ENCODE measurements around the gene POLR2C.
"Not testable (repeated sequence)": the region's sequence is repeated elsewhere in the genome, so short reads cannot be mapped to it uniquely, and the experiment has no call there.

POLR2C gene

DNA sequence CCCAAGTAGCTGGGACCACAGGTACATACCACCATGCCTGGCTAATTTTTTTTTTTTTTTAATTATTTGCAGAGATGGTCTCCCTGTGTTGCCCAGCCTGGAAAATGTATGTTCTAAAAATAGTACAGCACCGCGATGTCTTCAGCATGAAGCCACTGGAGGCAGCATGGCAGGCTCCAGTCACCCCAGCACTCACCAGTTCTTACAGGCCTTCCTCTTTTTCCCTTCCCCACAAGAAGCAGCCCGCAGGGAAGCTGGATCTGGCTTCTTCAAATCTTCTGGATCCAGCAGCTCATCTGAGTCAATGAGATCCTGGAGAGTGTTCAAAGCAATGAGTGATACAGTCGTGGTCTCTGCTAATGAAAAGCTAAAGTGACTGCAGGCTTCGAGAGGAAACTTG is 31.5 kb upstream of the POLR2C start:
- H3K36me3 ChIP-seq (ENCODE audit: control insufficient read depth, insufficient read depth, low read length), result peaks cover 38% of the 10 kb centered on the region
- H3K27me3 ChIP-seq (ENCODE audit: control insufficient read depth, insufficient read depth, low read length), result no peaks in the 10 kb centered on the region
- H3K4me1 ChIP-seq (ENCODE audit: control insufficient read depth, insufficient read depth, low read length), result no peaks in the 10 kb centered on the region
- H3K9ac ChIP-seq (ENCODE audit: low read depth, low read length), result no peak overlapping the region
- H3K9me3 ChIP-seq (ENCODE audit: control insufficient read depth, insufficient read depth, low read length), result no peaks in the 10 kb centered on the region
- H3K4me3 ChIP-seq (ENCODE audit: low read depth, low read length), result no peak overlapping the region

GRCh38 chr16:57432505-57432904 is 30.0 kb upstream of the POLR2C start:
- Histone ChIP-seq H3K4me1 (ENCODE audit: control insufficient read depth, insufficient read depth, low read length) (no peaks in the 10 kb centered on the region), H3K9me3 (ENCODE audit: control insufficient read depth, insufficient read depth, low read length) (no peaks in the 10 kb centered on the region), H3K9ac (ENCODE audit: low read depth, low read length) (no peak overlapping the region), H3K27me3 (ENCODE audit: control insufficient read depth, insufficient read depth, low read length) (no peaks in the 10 kb centered on the region), H3K4me3 (ENCODE audit: low read depth, low read length) (no peak overlapping the region), H3K36me3 (ENCODE audit: control insufficient read depth, insufficient read depth, low read length) (peaks cover 38% of the 10 kb centered on the region)

GRCh38 chr16:57432989-57433388 is 29.5 kb upstream of the POLR2C start:
- Histone ChIP-seq H3K27me3 (ENCODE audit: control insufficient read depth, insufficient read depth, low read length) (no peaks in the 10 kb centered on the region), H3K4me1 (ENCODE audit: control insufficient read depth, insufficient read depth, low read length) (no peaks in the 10 kb centered on the region), H3K36me3 (ENCODE audit: control insufficient read depth, insufficient read depth, low read length) (peaks cover 41% of the 10 kb centered on the region), H3K4me3 (ENCODE audit: low read depth, low read length) (no peak overlapping the region), H3K9me3 (ENCODE audit: control insufficient read depth, insufficient read depth, low read length) (no peaks in the 10 kb centered on the region), H3K9ac (ENCODE audit: low read depth, low read length) (no peak overlapping the region)

GRCh38 chr16:57434003-57434402 is 28.5 kb upstream of the POLR2C start:
- H3K4me3 ChIP-seq (ENCODE audit: low read depth, low read length), result no peak overlapping the region
- H3K27me3 ChIP-seq (ENCODE audit: control insufficient read depth, insufficient read depth, low read length), result no peaks in the 10 kb centered on the region
- no peak overlapping the region for H3K9ac ChIP-seq (ENCODE audit: low read depth, low read length)
- H3K4me1 ChIP-seq (ENCODE audit: control insufficient read depth, insufficient read depth, low read length), result no peaks in the 10 kb centered on the region
- H3K36me3 ChIP-seq (ENCODE audit: control insufficient read depth, insufficient read depth, low read length), result peaks cover 34% of the 10 kb centered on the region
- no peaks in the 10 kb centered on the region for H3K9me3 ChIP-seq (ENCODE audit: control insufficient read depth, insufficient read depth, low read length)

DNA sequence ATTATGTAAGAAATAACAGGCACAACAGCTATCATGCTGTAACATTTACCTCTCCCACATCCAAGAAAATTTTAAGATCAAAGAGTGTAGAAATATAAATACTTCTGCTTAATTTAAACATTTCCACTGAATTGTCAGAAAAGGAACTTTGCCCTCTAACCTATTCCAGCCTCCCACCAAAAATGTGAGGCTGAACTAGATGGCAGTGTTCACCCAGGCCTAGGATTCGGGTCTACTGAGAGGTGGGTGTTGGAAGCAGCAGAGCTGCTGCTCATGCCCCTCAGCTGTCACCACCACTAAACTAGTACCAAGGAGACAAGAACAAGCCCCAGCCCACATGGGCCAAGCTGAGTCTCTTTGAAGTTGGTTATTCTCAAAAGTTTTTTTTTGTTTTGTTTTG is 26.6 kb upstream of the POLR2C start:
- Histone ChIP-seq H3K4me1 (ENCODE audit: control insufficient read depth, insufficient read depth, low read length) (no peaks in the 10 kb centered on the region), H3K36me3 (ENCODE audit: control insufficient read depth, insufficient read depth, low read length) (peaks cover 34% of the 10 kb centered on the region), H3K9me3 (ENCODE audit: control insufficient read depth, insufficient read depth, low read length) (no peaks in the 10 kb centered on the region), H3K9ac (ENCODE audit: low read depth, low read length) (no peak overlapping the region), H3K4me3 (ENCODE audit: low read depth, low read length) (no peak overlapping the region), H3K27me3 (ENCODE audit: control insufficient read depth, insufficient read depth, low read length) (no peaks in the 10 kb centered on the region)

DNA sequence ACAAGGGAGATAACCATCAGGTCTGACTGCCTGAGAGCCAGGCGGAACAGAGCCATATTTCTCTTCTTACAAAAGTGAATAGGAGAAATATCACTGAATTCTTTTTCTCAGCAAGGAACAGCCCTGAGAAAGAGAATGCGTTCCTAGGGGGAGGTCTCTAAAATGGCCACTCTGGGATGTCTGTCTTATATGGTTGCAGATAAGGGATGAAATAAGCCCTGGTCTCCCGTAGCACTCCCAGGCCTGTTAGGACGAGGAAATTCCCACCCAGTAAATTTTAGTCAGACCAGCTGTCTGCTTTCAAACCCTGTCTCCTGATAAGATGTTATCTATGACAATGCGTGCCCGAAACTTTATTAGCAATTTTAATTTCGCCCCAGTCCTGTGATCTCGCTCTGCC is 22.5 kb upstream of the POLR2C start:
- not testable (repeated sequence) for H3K9me3 ChIP-seq (ENCODE audit: control insufficient read depth, insufficient read depth, low read length); H3K4me1 ChIP-seq (ENCODE audit: control insufficient read depth, insufficient read depth, low read length); H3K9ac ChIP-seq (ENCODE audit: low read depth, low read length); H3K4me3 ChIP-seq (ENCODE audit: low read depth, low read length); H3K27me3 ChIP-seq (ENCODE audit: control insufficient read depth, insufficient read depth, low read length)
- H3K36me3 ChIP-seq (ENCODE audit: control insufficient read depth, insufficient read depth, low read length), result peaks cover 17% of the 10 kb centered on the region

GRCh38 chr16:57440551-57440950 is 21.9 kb upstream of the POLR2C start:
- H3K9ac ChIP-seq (ENCODE audit: low read depth, low read length); H3K9me3 ChIP-seq (ENCODE audit: control insufficient read depth, insufficient read depth, low read length); H3K4me3 ChIP-seq (ENCODE audit: low read depth, low read length); H3K27me3 ChIP-seq (ENCODE audit: control insufficient read depth, insufficient read depth, low read length); H3K4me1 ChIP-seq (ENCODE audit: control insufficient read depth, insufficient read depth, low read length): not testable (repeated sequence)
- peaks cover 12% of the 10 kb centered on the region for H3K36me3 ChIP-seq (ENCODE audit: control insufficient read depth, insufficient read depth, low read length)

- H3K9me3 ChIP-seq (ENCODE audit: control insufficient read depth, insufficient read depth, low read length), result no peaks in the 10 kb centered on the region
- H3K4me3 ChIP-seq (ENCODE audit: low read depth, low read length), result no peak overlapping the region
- H3K36me3 ChIP-seq (ENCODE audit: control insufficient read depth, insufficient read depth, low read length), result peaks cover 3% of the 10 kb centered on the region
- no peaks in the 10 kb centered on the region for H3K4me1 ChIP-seq (ENCODE audit: control insufficient read depth, insufficient read depth, low read length)
- no peaks in the 10 kb centered on the region for H3K27me3 ChIP-seq (ENCODE audit: control insufficient read depth, insufficient read depth, low read length)
- no peak overlapping the region for H3K9ac ChIP-seq (ENCODE audit: low read depth, low read length)
Observed at GRCh38 chr16:57444711-57445110, 17.8 kb upstream of the POLR2C start.

- H3K4me1 ChIP-seq (ENCODE audit: control insufficient read depth, insufficient read depth, low read length), result no peaks in the 10 kb centered on the region
- H3K36me3 ChIP-seq (ENCODE audit: control insufficient read depth, insufficient read depth, low read length), result peaks cover 2% of the 10 kb centered on the region
- no peaks in the 10 kb centered on the region for H3K9me3 ChIP-seq (ENCODE audit: control insufficient read depth, insufficient read depth, low read length)
- H3K4me3 ChIP-seq (ENCODE audit: low read depth, low read length), result no peak overlapping the region
- H3K27me3 ChIP-seq (ENCODE audit: control insufficient read depth, insufficient read depth, low read length), result no peaks in the 10 kb centered on the region
- H3K9ac ChIP-seq (ENCODE audit: low read depth, low read length), result no peak overlapping the region
Observed at GRCh38 chr16:57445510-57445909, 17.0 kb upstream of the POLR2C start.

DNA sequence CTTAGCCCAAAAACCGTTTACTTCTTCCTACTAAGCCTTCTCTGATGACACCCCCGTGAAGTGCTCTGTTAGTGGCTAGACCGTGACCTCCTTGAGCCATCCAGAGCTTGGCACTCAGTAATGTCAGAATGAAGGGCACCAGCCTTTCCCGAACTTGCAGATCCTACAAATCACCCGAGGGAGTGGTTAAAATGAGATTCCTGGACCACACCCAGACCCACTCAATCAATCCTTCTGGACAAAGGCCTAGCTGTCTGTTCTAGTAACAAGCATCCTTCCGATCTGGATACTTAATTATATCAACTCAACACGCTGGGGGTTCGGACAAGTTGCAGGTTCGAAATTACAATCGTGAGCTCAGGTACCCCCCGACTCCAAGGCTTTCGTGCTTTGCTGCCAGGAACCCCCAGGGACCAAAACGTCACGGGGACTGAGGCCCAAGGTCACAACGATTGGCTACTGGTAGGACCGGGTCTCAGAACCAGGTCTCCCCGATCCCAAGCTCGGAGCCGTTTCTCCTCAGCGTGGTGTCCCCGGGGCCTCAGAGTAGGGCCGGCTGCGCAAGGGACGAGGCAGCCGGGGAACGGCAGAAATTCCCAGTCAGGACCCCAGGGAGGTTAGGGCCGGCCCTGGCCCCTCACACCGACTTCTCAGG is 15.8 kb upstream of the POLR2C start:
- Histone ChIP-seq H3K9me3 (ENCODE audit: control insufficient read depth, insufficient read depth, low read length) (no peaks in the 10 kb centered on the region), H3K9ac (ENCODE audit: low read depth, low read length) (peak overlapping the region; percentile 90), H3K4me1 (ENCODE audit: control insufficient read depth, insufficient read depth, low read length) (no peaks in the 10 kb centered on the region), H3K4me3 (ENCODE audit: low read depth, low read length) (peak overlapping the region; percentile 64), H3K36me3 (ENCODE audit: control insufficient read depth, insufficient read depth, low read length) (no peaks in the 10 kb centered on the region), H3K27me3 (ENCODE audit: control insufficient read depth, insufficient read depth, low read length) (no peaks in the 10 kb centered on the region)

GRCh38 chr16:57447186-57447962 is 15.1 kb upstream of the POLR2C start, which contains the start of the genes CIAPIN1 and COQ9:
TSS of gene CIAPIN1 (minus strand) at chr16:57447385. CDS start at chr16:57440928, 6,457 bp downstream.
TSS of gene COQ9 (plus strand) at chr16:57447479. CDS start at chr16:57447506, 27 bp downstream.
- no peaks in the 10 kb centered on the region for H3K27me3 ChIP-seq (ENCODE audit: control insufficient read depth, insufficient read depth, low read length)
- H3K4me1 ChIP-seq (ENCODE audit: control insufficient read depth, insufficient read depth, low read length), result no peaks in the 10 kb centered on the region
- peak within 1 kb of the TSS; percentile 90 for H3K9ac ChIP-seq (ENCODE audit: low read depth, low read length)
- H3K9me3 ChIP-seq (ENCODE audit: control insufficient read depth, insufficient read depth, low read length), result no peaks in the 10 kb centered on the region
- no peaks in the 10 kb centered on the region for H3K36me3 ChIP-seq (ENCODE audit: control insufficient read depth, insufficient read depth, low read length)
- H3K4me3 ChIP-seq (ENCODE audit: low read depth, low read length), result peak within 1 kb of the TSS; percentile 64

GRCh38 chr16:57452021-57452420 is 10.5 kb upstream of the POLR2C start:
- Histone ChIP-seq H3K27me3 (ENCODE audit: control insufficient read depth, insufficient read depth, low read length) (no peaks in the 10 kb centered on the region), H3K4me1 (ENCODE audit: control insufficient read depth, insufficient read depth, low read length) (no peaks in the 10 kb centered on the region), H3K9me3 (ENCODE audit: control insufficient read depth, insufficient read depth, low read length) (no peaks in the 10 kb centered on the region), H3K9ac (ENCODE audit: low read depth, low read length) (no peak overlapping the region), H3K4me3 (ENCODE audit: low read depth, low read length) (no peak overlapping the region), H3K36me3 (ENCODE audit: control insufficient read depth, insufficient read depth, low read length) (peaks cover 8% of the 10 kb centered on the region)
